ENCODE results near the gene TMEM252.
A peak's percentile ranks its signal among the peaks of the same experiment; 100 is the strongest.

The TMEM252 gene, protein sequence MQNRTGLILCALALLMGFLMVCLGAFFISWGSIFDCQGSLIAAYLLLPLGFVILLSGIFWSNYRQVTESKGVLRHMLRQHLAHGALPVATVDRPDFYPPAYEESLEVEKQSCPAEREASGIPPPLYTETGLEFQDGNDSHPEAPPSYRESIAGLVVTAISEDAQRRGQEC

DNA sequence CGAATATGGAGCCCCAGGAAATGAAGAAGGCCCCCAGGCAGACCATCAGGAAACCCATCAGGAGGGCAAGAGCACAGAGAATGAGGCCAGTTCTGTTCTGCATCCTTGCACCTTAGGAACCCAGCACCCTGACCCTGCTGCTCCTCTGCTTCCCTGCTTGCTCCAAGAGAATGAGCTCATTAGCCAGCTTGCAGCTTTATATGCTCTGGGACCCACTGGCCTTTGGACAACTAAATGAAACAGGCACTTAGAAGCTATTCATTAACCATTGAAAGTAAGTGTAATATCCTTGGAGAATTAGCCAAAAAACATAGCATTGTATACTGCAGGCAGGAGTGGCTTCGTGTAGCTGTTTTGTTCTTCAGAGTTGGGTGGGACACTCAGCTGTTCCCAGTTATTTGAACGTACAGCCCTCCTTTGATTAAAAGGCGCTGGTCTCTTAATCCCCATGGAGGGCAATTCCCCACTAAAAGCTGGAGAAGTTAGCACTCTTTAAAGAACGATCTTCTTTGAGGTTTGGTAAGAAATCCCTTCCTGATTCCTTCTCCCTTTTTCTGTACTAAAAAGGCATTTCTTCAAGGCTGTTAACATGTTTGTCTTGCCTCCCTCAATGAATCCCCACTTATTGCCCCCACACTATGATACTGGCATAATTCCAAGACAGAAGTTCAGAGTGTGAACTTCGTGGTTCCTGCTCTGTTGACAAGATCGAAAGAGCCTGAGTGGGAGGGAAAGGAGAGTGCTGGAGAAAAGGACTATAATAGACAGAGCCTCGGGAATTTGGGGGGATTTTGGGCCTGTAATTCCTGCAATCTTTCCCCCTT lies at the start of gene TMEM252:
Gene TMEM252 (minus strand): TSS at position 172 of the 824 bp plus-strand sequence. CDS start 69 bp downstream, at position 103.
- no peak for DNase-seq

DNA sequence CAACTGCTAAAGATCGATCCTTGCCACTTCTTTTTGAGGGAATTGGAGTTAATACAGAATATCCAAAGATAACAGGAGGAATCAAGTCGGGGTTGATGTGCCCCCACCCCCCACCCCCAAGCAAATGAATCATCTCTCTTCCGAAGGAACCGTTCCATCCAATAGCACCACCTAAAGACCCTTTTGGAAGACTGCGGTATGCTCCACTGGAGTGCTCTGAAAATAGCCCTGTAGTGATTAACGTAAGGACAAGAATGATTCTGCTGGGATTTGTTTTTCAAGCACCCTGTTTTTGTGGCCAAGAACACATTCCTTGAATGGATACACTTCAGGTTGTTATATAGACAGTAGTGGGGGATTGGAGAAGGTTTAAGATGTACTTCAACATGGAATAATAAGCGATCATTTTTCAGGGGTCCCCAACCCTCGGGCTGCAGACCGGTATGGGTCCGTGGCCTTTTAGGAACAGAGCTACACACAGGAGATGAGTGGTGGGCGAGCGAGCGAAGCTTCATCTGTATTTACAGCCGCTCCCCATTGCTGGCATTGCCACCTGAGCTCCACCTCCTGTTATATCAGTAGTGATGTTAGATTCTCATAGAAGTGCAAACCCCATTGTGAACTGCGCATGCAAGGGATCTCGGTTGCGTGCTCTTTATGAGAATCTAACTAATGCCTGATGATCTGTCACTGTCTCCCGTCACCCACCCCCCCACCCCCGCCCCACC lies 44.5 kb upstream of the TMEM252 start:
- DNase-seq, result no peak

DNA sequence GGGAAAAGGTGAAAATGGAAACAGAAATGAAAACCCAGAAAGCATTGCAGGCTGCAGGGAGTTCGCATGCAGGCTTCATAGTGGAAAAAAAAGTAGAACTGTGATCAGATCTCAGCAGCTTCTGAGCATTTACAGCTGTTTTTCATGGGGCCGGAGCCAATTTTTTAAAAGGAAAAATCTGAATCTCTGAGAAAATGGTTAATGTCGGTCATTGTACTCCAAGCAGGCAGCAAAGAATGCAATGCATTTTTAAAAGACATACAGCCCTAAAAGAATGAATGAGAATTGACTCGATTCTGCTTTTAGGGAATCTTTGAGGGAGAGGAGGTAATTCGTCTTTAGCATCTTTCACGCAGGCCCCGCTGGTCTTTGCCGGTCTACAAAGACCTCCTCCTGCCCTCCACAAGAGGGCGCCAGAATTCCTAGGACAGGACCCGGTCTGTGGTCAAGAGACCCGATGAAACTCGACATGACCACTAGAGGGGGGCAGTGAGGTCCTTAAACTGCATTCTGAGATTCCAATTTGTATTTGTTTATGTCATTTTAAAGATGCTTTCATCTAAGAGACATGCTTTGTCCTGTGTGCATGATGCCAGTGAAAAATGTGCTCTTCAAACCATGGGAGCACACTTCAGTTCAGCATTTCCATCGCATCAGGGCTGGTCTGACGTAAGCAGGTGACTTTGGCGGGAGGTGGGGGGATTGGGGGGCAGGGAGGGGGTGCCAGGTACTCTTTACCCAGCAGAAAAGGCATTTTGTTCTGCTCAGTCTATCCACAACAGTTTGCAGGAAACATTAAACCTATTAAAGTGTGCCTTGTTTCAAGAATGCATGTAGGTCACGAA lies 43.7 kb upstream of the TMEM252 start:
- peak; percentile 87 for DNase-seq

DNA sequence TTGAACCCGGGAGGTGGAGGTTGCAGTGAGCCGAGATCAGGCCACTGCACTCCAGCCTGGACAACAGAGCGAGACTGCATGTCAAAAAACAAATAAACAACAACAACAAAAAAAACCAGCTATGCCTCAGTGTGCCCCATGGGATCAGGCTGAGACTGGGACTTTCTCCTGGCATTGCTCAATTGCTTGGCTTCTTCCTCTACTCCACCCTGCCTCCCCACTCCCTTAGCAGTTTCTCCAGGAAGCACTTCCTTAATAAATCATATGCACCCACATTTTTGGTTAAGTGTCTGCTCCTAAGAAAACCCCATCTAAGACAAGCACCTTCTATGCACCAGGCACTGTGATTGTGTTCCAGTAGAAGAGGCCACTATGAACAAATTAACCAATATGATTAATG lies 41.0 kb upstream of the TMEM252 start:
- DNase-seq, result no peak

DNA sequence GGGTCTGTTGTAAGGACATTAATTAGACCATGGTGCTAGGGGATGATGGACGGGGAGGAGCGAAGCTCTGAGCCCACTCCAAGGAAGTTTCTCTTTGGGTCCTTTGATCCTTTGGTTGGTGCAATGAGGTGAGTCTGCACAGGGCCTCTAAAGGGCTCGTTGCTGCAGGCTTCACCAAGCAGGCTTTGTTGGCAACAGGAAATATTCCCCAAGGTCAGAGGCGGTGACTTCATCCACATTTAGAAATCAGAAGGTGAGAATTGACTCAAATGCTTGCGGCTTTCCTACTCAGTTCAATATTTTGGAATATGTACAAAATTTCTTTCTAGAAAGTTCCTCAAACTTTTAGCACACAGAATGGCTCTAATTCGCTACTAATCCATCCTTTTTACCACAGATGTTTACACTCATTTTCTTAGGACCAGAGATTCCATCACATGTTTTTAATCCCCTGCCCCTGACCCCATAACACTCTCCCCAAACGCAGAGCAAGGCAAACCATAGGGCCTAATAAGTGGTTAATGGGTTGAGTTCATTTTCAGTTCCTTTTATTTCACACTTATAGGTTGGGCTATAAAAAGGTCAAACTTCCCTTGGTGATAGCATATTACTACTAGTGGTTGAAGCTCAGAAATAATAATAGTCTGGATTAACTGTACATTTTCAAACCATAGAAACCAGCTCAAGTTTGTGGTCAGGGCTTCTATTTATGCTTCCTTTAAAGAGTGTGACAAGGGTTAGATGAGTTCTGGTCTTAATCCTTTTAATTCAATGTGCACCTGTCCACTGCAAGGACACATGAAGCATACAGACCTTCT lies 37.3 kb upstream of the TMEM252 start:
- DNase-seq, result no peak

DNA sequence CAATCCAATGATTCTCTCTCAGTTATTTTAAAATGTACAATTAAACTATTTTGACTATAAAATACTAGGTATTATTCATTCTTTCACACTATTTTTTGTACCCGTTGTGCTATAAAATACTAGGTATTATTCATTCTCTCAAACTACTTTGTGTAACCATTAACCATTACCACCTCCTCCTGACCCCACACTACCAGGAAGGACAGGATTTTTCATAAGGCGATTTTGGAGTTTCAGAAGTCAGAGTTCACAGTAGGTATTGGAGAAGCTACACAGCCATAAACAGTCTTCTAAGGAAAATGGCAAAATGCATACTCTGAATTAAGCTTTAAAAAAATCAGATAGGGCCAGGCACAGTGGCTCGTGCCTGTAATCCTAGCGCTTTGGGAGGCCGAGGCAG lies 35.1 kb upstream of the TMEM252 start:
- DNase-seq, result no peak

DNA sequence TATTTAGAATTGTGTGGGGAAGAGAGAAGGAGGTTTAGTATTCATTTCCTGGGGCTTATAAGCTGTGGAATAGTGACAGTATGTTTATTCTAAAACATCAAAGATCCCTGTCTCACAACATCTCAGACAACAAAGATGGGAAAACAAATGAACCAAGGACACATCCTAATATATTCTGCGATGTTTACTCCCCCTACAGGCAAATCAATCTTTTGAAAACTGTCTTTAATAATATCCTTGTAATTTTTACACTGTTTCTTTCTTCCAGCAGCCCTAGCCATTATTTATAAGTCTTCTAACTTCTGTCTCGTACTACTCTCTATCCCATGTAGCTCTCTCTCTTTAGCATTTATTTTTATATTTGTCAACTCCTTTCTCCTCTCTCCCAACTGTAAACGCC lies 33.5 kb upstream of the TMEM252 start:
- DNase-seq, result no peak

DNA sequence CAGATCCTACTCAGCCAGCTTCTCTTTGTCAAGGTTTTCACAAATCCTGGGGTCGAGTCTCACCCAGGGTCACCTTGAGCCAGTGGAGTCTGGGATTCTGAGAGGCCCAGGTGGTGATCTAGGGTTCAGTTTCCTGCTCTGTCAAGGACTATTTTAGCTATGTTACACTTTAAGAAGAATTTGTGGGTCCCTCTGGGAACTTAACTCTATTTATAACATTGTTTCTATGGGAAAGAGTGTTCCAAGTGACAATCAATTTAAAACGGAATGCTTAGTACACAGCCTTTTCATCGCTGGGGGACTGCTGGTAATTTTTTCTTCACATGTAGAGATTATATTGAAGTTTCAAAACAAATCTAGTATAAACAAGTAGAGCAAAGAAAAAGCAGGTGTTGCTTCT lies 26.9 kb upstream of the TMEM252 start:
- DNase-seq, result no peak

DNA sequence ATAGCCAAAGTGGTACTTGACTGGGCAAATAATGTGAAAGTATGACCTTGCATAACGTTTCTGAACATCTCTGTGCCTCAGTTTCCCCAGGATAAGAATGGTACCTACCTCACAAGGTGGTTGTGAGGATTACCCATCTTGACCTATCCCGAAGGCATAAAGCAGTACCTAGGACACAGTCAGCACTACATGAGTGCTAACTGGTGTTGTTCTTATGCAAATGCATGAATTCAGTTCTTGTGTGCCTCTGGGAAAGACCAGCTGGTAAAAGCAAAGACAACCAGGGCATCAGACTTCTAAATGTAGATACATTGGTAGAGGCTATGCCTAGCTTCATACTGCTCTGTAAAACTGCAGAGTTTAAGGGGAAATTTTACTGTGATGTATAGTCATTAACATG lies 21.8 kb upstream of the TMEM252 start:
- no peak for DNase-seq

DNA sequence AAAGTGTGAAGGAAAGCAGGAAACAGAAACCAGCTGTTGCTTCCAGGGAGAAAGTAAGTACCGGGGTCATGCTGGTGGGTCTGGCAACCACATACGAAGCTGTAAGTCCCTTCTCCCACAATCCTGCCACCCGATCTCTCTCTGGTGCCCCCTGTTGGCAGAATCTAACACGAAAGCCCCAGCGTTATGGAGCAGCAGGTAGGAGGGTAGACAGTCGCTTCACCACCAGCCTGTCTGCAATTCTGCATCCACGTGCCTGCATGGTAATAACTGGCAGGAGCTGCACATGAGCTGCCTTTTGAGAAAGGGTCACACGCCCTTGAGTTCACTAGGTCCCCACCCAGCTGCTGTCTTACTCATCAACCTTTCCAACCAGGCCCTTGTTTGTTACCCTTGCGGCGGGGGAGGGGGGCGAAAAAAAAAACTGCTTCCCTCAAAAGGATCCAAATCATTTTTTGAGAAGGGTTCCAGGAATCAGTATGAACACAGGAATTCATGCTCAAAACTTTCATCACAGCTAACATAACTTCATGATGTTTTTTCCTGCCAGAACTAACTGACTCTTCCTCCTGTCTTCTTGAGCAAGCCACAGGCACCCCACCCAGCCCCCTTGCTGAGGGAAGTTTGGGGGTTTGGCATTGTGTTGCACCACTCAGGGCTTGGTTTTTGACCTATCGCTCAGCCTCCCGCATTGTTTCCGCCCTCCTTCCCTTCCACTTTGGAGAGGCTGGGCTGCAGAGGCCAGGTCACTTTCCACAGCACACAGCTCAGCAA lies 19.6 kb upstream of the TMEM252 start:
- DNase-seq, result no peak

DNA sequence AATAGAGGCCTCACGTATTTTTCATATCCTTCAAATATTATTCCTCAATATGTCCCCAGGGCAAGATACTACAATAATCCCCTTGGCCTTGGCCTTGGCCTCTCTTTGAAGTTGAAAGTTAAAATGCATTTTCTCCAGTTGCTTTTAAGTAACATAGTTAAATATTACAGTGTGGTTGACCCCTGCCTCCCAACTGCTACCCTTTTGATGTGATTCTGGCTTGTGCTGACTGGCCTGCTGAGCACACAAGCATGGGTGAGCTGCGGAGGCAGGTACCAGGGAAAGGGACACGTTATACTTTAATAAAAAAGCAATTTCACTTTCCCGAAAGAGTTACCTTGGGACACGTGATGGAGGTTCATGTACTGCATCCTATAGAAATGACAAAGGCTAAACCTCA lies 17.9 kb upstream of the TMEM252 start:
- no peak for DNase-seq

DNA sequence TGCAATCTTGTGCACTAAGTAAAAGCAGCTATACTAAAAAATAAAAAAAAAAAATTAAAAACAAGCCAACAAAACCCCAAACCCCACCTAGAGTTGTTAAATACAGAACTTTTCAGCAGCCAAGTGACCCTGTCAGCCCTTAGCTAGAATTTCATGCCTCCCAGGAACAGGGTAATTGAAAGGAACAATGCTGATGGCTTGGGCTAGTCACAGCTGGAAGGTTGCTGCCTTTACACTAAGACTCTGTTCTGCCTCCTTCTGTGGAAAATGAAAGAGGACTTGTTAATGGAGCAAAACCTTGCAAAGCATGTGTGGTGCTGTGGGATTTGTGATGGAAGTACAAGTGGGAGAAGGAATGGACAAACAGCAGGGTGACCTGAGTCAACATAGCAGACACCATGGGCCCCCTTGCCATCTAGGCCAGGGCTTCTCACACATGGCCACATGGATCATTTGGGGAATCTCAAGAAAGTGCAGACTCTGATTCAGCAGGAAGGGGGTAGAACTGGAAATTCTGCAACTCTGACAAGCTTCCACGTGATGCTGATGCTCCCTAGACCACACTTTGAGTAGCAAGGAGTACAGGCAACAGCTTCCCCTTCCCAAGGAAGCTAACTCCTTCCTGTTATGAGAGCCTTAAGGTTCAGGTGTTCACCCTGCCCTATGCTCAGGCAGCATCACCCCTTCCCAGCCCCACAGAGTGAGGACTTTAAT lies 14.9 kb upstream of the TMEM252 start:
- no peak for DNase-seq

DNA sequence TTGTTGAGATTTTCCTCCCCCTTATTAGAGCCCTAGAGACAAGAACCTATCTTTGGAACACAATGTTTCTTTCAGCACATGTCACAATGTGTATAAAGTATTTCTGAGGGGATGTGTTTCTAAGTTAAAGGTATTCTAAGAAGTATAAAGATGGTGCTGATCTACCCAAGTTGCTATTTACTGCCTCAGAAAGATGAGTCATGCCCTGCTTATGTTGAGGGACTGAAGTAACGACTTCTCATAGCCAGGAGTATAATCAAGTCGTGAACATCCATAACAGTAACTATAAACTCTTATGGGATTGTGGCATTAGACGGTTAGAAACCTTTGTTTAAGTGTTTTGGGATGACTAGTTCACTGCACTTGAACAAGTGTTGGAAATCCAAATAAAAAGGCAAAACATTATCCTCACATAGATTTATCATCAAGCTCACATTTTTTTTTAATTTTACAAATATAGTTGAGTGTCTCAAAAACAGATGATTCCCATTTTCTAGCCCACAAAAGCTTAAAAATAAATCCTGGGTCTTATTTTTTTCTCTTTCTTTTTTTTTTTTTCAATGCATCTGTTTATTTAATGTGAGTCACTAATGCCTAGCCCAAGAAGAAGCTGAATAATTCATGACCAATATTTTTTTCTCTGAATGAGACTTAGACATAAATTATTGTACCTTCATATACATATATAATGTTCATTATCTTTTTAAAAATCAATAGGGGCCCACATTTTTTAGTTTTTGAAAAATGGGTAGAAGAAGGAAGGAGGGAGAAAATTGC lies 12.2 kb upstream of the TMEM252 start:
- DNase-seq, result no peak

DNA sequence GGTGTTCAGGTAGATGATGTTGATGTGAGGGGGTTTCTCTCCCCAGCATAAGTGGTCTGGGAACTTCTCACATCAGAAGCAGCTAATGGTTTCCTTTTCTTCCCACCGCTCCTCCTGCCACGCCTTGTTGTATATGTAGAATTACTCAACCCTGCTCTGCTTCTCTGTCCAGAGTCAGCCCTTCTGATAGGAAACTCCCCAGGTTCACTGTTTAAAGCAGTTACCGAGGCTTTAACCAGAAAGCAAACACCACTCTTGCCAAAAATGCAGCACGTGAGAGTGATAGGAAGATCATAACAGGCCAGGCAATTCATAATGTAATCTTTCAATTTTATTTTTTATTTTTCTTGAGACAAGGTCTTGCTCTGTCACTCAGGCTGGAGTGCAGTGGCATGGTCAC lies 10.5 kb upstream of the TMEM252 start:
- no peak for DNase-seq

DNA sequence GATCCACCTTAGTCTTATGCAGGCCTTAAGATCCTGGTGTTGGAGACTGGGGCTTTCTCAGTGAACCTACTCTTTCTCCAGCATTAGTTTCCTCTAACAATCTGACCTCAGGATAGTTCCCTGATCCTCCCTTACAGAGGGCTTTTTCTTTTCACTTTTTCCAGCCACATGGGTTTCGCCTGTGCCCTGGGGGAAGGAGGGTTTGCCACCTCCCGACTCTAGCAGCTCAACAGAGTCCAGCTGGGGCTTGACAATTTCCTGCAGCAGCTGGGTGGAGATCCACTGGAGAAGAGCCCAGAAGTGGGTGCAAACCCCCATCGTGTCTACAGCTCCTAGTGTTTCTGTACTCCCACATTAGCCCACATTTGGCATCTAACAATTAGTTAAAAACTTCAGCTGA lies 7.6 kb upstream of the TMEM252 start:
- no peak for DNase-seq

DNA sequence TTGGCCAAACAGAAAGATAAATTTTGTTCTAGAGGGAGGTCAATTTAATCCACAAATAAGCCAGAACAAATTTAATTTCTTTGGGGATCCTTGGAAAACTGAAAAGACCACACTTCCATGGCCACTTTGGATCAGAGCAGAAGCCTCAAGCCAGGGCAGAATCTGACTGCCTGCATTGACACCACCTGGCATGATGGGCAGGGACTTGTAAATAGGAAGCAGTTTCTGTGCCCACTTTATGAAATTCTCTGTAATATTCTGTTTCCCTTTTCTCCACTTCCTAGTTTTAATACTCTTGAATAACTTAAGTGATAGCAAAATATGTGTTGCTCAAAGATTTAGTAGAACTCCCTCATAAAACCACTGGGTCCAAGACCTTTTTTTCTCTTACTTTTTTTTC lies 6.7 kb upstream of the TMEM252 start:
- DNase-seq, result no peak

DNA sequence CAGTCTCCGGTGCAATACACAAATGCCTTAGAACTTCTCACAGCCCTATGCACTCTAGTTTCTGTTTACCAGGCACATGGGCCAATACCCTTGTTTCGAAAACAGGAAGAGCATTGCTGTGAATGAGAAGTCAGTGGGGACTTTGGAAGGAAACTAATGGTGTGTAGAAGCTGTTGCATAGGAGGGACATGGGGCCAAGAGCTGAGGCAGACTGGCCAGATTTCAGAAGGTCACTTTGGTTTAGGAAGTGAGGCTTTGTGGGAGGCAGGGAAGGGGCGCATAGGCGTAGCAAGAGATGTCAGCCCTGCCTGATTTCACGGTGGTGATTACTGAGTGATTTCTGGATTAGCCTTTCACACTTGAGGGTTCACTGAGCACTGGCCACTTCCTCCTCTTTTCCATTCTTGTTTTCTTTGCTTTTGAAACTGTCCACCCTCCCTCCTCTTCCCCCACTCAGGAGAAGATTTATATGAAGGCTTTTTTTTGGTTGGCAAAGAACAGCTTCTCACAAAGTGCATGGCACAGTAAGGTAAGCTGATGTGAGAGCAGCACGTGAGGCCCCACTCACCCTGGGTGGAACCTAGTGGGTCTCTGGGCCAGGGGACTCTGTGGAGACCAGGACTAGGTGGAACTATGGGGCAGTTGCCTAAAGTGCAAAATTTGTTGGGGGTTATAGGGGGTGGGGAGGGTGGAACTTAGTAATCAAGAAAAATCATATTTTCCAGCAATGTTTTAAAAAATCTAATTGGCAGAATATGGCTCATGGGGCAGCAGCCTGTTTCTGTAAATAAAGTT lies 6.1 kb upstream of the TMEM252 start:
- no peak for DNase-seq

DNA sequence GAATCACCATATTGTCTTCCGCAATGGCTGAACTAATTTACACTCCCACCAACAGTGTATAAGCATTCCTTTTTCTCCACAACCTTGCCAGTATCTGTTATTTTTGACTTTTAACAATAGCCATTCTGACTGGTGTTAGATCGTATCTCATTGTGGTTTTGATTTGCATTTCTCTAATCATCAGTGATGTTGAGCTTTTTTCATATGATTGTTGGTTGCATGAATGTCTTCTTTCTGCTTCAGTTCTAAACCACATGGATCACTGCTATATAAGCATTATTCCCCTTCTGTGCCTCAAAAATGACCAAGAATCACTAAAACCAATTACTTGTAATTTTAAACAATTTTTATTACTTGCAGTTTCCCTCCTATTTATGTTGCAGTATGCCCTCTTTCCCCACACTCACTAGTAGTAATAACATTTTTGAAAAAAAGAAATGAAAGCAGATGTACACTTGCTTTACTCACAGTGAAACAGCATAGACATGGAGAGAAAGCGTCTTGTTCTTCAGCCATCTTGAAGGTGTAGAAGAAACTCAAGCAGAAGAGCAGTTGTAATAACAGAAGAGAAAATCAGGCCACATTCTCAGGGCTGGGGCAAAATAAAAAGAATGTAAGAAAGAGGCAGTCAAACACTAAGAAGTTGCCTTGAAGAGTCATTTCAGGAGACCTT lies 4.5 kb upstream of the TMEM252 start:
- no peak for DNase-seq
